SK-N-MC (cell line): Measurements from ENCODE around the gene FRK.

Experiments used
- DNase-seq: peaks from one replicate; pipeline ENCODE4 v3.0.0-alpha.2; 2011; ENCODE audit warnings: low read depth, low spot score
- H3K27ac ChIP-seq: fragments of 200-600 bp; sonication (generic); 2 replicates; pipeline ENCODE4 v1.5.1; 2016; ENCODE audit warnings: mixed run types
- H3K36me3 ChIP-seq: fragments of 200-600 bp; sonication (generic); 2 replicates; pipeline ENCODE4 v1.6.1; 2017; ENCODE audit warnings: antibody characterized with exemption, low read length, mixed read lengths; ENCODE audit not compliant: insufficient read depth
- H3K4me3 ChIP-seq: fragments of 200-600 bp; sonication (generic); 2 replicates; pipeline ENCODE4 v1.5.1; 2016
- H3K9ac ChIP-seq: fragments of 200-600 bp; sonication (generic); 2 replicates; pipeline ENCODE4 v1.8.0; 2017; ENCODE audit warnings: mixed run types, mixed read lengths; ENCODE audit not compliant: insufficient read length
- H3K9me3 ChIP-seq: fragments of 200-600 bp; sonication (generic); 2 replicates; pipeline ENCODE4 v1.6.1; 2017; ENCODE audit warnings: low read depth, mild to moderate bottlenecking, antibody characterized with exemption, low read length, moderate library complexity, mixed read lengths
- EZH2 ChIP-seq: fragments of 200-600 bp; sonication (generic); IDR thresholded peaks from one replicate; pipeline ENCODE4 v1.6.1; 2017; ENCODE audit warnings: antibody characterized with exemption
- FOXP2 ChIP-seq: optimal IDR thresholded peaks from 2 replicates; pipeline ENCODE3; 2011; ENCODE audit warnings: mild to moderate bottlenecking, moderate library complexity; ENCODE audit not compliant: insufficient read depth; ENCODE audit errors: extremely low read length, control extremely low read depth
- POLR2AphosphoS5 ChIP-seq: IDR thresholded peaks from 2 replicates; pipeline ENCODE4 v1.6.1; 2012; ENCODE audit warnings: mild to moderate bottlenecking, low read depth, low read length, borderline replicate concordance

Gene FRK

DNA sequence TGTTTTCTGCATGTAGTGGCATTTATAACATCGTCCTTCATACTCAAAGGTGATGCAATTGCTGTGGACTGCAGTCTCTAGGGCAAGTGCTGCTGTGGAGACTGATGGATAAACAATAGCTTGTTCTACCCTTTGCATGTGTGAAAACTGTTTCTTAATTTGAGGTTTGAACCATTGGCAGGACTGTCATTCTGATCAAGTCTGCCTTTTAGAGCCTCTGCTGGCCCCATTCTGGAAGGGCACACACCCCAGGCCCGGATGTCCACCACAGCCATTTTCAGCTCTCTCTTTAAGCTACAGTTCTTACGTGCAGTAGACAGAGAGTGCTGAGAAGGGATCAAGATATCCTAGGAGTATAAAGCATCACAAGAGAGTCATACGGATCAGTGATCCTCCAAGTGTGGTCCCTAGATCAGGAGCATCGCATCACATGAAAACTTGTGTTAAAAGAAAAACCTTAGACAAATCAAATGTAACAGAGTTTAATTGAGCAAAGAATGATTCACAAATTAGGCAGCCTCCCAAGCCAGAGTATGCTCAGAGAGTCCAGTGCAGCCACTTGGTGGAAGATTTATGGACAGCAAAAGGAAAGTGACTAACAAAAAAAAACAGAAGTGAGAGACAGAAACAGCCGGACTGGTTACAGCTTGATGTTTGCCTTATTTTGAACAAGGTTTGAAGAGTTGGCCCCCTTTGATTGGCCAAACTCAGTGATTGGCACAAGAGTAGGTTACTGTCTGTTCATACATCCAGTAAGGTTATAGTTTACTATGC lies 52.0 kb downstream of the FRK start:
- DNase-seq, result no peak
- TF ChIP-seq FOXP2, result no peak
- TF ChIP-seq EZH2, result no peak
- no peak for TF ChIP-seq POLR2AphosphoS5
- Histone ChIP-seq H3K9me3 (no peaks in the 10 kb centered on the region), H3K27ac (no peak overlapping the region), H3K9ac (no peak overlapping the region), H3K36me3 (no peaks in the 10 kb centered on the region), H3K4me3 (no peak overlapping the region)

DNA sequence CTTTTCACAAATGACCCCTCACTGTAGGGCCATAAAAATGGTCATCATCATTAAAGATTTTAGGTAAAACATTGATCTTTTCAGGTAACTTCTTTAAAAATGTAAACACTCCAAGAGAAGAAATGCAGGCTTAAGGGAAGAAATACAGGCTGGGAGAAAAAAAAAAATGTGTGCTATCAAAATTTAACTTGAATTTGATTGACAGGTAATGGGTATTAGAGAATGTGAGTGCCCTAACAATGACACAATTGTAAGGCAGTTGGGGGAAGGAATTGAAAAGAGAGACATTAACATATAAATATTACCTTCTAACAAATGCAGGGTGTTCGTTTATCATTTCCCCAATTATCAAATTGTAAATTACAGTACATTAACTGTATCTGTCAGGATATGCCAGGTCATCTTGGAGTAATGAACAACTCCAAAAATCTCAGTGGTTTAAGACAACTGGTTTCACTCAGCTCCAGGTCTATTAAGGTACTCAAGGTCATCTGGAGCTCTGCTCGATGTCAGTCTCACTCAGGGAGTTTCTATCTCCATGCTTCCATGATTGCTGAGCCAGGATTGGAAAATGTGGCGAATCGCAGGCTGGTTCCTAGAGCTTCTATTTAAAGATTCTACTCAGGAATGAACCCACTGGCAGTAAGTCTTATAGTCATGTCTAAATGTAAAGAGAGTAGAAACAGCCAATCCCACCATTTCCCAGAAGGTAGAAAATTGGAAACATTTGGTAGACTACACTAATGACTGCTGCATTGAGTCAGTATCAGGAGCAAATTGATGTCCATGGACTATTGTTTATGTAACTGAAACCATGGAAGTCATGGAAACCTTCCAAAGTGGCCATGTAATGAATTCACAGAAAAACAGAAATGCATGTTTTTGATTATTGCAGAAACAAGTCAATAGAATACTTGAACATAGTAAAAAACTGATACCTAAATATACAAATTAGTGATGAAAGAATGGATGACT lies 55.6 kb downstream of the FRK start:
- no peak overlapping the region for H3K27ac ChIP-seq
- no peak for DNase-seq
- H3K9ac ChIP-seq, result no peak overlapping the region
- no peaks in the 10 kb centered on the region for H3K9me3 ChIP-seq
- TF ChIP-seq FOXP2, result no peak
- no peak for TF ChIP-seq POLR2AphosphoS5
- no peak for TF ChIP-seq EZH2
- H3K4me3 ChIP-seq, result no peak overlapping the region
- H3K36me3 ChIP-seq, result no peaks in the 10 kb centered on the region

DNA sequence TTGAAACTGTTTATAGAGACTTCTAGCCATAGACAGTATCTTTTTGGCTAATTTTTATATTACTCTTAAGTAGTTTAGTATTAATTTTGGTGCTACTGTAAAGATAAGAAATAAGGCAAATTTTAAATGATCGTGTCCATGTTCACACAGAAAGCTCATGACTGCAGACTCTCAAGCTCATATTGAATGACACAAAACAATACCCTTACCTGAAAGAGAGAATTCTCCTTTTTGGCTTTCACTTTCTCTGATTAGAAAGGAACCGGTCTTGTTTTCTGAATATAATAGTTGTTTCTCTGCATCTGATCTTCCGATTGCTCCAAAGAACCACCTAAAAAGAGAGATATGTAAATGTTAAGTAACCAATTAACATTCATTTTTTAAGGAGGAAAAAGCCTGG lies 57.0 kb downstream of the FRK start:
- no peaks in the 10 kb centered on the region for H3K9me3 ChIP-seq
- H3K9ac ChIP-seq, result no peak overlapping the region
- H3K27ac ChIP-seq, result no peak overlapping the region
- no peaks in the 10 kb centered on the region for H3K36me3 ChIP-seq
- no peak for TF ChIP-seq FOXP2
- no peak for TF ChIP-seq POLR2AphosphoS5
- no peak for TF ChIP-seq EZH2
- no peak for DNase-seq
- no peak overlapping the region for H3K4me3 ChIP-seq

DNA sequence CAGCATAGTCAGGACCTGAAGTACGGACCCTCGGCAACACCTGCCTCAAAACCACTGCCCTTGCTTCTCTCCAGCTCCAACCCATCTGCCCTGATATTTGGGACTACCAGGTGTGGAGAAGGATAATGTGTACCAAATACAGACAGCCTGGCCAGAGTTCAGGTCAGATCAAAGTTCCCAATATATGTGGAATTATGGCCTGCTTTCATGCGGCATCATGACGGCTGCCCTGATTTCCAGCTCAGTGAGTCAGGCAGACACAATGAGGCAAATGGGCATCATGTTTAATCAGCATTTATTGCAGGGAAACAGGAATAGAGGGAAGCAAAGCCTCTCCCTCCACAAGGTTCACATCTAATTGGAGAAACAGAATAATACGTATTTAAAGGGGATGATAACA lies 57.9 kb downstream of the FRK start:
- Histone ChIP-seq H3K36me3 (no peaks in the 10 kb centered on the region), H3K9me3 (no peaks in the 10 kb centered on the region), H3K27ac (no peak overlapping the region), H3K4me3 (no peak overlapping the region), H3K9ac (no peak overlapping the region)
- TF ChIP-seq POLR2AphosphoS5, result no peak
- no peak for TF ChIP-seq FOXP2
- TF ChIP-seq EZH2, result no peak
- no peak for DNase-seq

DNA sequence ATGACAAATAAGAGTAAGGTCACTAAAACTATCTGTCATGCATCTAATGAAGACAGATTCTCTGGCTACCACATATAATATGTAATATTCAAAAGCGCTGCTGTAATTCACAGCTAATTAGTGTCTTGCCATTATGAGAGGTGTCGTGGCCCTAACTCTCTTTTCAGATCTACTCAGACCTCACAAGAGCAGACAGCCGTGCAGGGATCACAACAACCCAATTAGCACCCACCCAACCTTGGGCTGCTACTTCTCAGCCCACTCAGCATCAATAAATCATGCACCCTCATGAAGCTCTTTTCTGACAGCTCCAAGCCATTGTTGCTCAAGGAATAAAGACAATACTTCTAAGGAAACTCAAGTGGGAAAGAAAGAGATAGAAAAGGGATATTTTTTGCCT lies 61.5 kb downstream of the FRK start:
- H3K36me3 ChIP-seq, result no peaks in the 10 kb centered on the region
- H3K27ac ChIP-seq, result no peak overlapping the region
- no peaks in the 10 kb centered on the region for H3K9me3 ChIP-seq
- no peak for TF ChIP-seq POLR2AphosphoS5
- DNase-seq, result no peak
- no peak overlapping the region for H3K9ac ChIP-seq
- no peak overlapping the region for H3K4me3 ChIP-seq

DNA sequence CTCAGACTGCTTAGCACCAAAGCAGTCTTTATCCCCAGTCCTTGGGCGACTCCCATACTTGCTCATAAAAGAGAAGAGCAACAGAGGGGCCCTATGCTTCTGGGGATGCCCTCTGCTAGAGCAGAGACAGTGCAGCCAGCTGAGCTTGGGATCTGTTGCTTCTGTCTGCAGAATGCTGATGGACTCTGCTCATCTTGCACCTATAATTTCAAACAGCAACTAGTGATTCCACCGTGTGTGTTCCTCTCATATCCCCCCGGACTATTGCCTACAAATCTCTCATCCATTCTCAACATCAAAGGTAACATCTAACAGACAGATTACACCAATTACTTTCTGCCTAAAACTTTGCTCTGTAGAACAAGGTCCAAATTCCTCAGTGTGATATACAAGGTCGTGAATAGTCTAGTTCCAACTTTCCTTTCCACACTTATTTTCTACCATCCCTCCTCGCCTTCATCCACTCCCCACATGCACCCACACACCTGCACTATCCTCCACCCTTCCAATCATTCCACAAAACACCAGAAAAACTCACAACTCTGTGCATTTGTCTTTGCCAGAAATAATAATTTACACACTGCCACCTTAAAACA lies 62.6 kb downstream of the FRK start:
- Histone ChIP-seq H3K36me3 (no peaks in the 10 kb centered on the region), H3K27ac (no peak overlapping the region), H3K9me3 (no peaks in the 10 kb centered on the region), H3K9ac (no peak overlapping the region), H3K4me3 (no peak overlapping the region)
- no peak for DNase-seq
- TF ChIP-seq FOXP2, result no peak
- TF ChIP-seq POLR2AphosphoS5, result no peak
- no peak for TF ChIP-seq EZH2

DNA sequence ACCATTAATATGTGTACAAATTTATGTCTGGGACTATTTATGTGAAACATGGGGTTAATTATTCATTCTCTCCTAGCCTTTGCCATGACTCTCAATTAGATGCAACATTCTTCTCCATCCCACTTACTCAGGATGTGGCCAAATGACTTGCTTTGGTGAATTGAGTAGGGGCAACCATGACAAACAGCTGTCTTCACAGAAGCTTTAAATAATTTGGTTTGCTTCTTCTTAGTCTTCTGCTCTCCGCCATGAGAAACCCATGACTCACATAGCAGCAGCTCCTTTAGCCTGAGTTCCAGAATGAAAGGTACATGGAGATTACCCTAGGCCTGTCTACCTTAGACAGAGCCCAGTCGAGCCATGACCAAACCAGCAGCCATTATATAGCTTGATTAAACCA lies 74.7 kb downstream of the FRK start:
- TF ChIP-seq FOXP2, result no peak
- TF ChIP-seq EZH2, result no peak
- no peak for TF ChIP-seq POLR2AphosphoS5
- Histone ChIP-seq H3K4me3 (no peak overlapping the region), H3K27ac (no peak overlapping the region), H3K9me3 (no peaks in the 10 kb centered on the region; the same call in 1 of the 2 replicates), H3K9ac (no peak overlapping the region), H3K36me3 (no peaks in the 10 kb centered on the region)
- DNase-seq, result no peak

DNA sequence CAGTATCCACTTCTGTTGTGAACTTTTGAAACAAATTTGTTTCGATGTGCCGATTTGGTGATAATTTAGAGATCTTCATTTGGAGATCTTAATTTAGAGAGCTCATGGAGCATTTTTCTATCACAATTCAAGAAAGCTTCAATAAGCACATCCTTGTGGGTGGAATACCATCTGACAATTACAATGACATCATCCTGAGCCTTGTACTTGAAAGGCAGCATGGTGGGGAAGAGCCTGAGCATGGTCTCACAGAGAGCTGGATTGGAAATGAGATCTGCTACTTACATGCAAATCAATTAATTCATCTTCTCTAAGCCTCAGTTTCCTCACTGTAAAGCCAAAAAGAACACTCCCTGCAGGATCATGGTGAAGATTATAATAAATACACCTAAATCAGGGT lies 75.9 kb downstream of the FRK start:
- H3K4me3 ChIP-seq, result no peak overlapping the region
- TF ChIP-seq FOXP2, result no peak
- TF ChIP-seq EZH2, result no peak
- TF ChIP-seq POLR2AphosphoS5, result no peak
- H3K9me3 ChIP-seq, result no peaks in the 10 kb centered on the region

More for the DNA sequence above, 75.9 kb downstream of the FRK start:
- no peak for DNase-seq
- Histone ChIP-seq H3K9ac (no peak overlapping the region), H3K36me3 (no peaks in the 10 kb centered on the region), H3K27ac (no peak overlapping the region)
